GM21717 (cell line): ENCODE measurements around the gene MANBA.
"Not testable (repeated sequence)": the region's sequence is repeated elsewhere in the genome, so short reads cannot be mapped to it uniquely, and the experiment has no call there.

Experiments
- ATAC-seq: cut with Tn5 transposase; IDR thresholded peaks from one replicate; pipeline ENCODE4 v1.9.1; 2021; ENCODE audit warnings: mild to moderate bottlenecking, moderate library complexity; ENCODE audit not compliant: unreplicated experiment

The MANBA gene

GRCh38 chr4:102625232-102625930 lies 135.4 kb downstream of the MANBA start:
- ATAC-seq = peak; percentile 89

- ATAC-seq = no peak
These were observed 136.3 kb downstream of the MANBA start for GRCh38 chr4:102624505-102624904.

GRCh38 chr4:102623622-102624021 lies 137.1 kb downstream of the MANBA start:
- ATAC-seq = no peak

GRCh38 chr4:102620697-102621497 lies 139.9 kb downstream of the MANBA start:
- peak; percentile 38 for ATAC-seq

- peak; percentile 5 for ATAC-seq
These were observed 140.8 kb downstream of the MANBA start for GRCh38 chr4:102619776-102620631.

GRCh38 chr4:102619021-102619420 lies 141.7 kb downstream of the MANBA start:
- ATAC-seq = not testable (repeated sequence)

- ATAC-seq = no peak
These were observed 144.1 kb downstream of the MANBA start for GRCh38 chr4:102616636-102617035.

GRCh38 chr4:102614801-102615200 lies 146.0 kb downstream of the MANBA start:
- ATAC-seq = no peak

- no peak for ATAC-seq
These were observed 147.9 kb downstream of the MANBA start for GRCh38 chr4:102612824-102613366.

- no peak for ATAC-seq
These were observed 148.6 kb downstream of the MANBA start for GRCh38 chr4:102612210-102612609.

GRCh38 chr4:102610476-102610875 lies 150.3 kb downstream of the MANBA start:
- ATAC-seq = no peak

- no peak for ATAC-seq
These were observed 150.8 kb downstream of the MANBA start for GRCh38 chr4:102610007-102610406.

GRCh38 chr4:102608190-102608589 lies 152.6 kb downstream of the MANBA start:
- ATAC-seq = no peak

- ATAC-seq = no peak
These were observed 153.8 kb downstream of the MANBA start for GRCh38 chr4:102606846-102607450.

GRCh38 chr4:102606261-102606660 lies 154.5 kb downstream of the MANBA start:
- ATAC-seq = no peak

- no peak for ATAC-seq
These were observed 156.4 kb downstream of the MANBA start for GRCh38 chr4:102604222-102604940.

GRCh38 chr4:102601586-102602227 lies 159.1 kb downstream of the MANBA start:
- no peak for ATAC-seq

GRCh38 chr4:102600689-102601088 lies 160.1 kb downstream of the MANBA start:
- ATAC-seq = no peak

GRCh38 chr4:102599886-102600285 lies 160.9 kb downstream of the MANBA start:
- no peak for ATAC-seq
